Testis (tissue), 2 donors: ENCODE data around the gene FOXE1.

Source experiments
- POLR2A ChIP-seq: fragments of 450-650 bp; IDR thresholded peaks from one replicate; pipeline ENCODE4 v1.6.1; 2017; ENCODE audit warnings: antibody characterized with exemption, mild to moderate bottlenecking, moderate library complexity
- TF ChIP-seq, protein P1 (sequence below), 3 experiments: fragments of 450-650 bp in 2 of 3; fragments of 200-600 bp in 1 of 3; sonication (generic) in 1 of 3; IDR thresholded peaks; one replicate each; pipeline ENCODE4 v1.5.1; 2016 to 2019; ENCODE audit warnings: antibody characterized with exemption in 3 of 3, mild to moderate bottlenecking in 2 of 3, moderate library complexity in 1 of 3

DNA sequence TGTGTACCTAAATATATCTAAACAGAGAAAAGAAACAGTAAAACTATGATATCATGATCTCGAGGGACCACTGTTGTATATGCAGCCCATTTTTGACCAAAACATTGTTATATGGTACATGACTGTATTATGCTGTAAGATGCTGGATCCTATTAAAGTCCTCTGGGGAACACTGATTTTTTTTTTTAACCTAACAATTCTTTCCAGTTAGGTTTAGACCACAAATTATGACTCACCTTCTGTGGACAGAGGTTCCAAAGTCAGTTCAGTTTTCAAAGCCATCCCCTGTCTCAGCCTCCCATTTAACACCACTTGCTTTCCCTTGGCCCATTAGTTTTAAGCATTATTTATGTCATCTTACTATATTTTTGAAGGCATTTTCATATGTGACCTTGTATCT is 42.2 kb downstream of the FOXE1 start:
- TF ChIP-seq, protein P1, sequence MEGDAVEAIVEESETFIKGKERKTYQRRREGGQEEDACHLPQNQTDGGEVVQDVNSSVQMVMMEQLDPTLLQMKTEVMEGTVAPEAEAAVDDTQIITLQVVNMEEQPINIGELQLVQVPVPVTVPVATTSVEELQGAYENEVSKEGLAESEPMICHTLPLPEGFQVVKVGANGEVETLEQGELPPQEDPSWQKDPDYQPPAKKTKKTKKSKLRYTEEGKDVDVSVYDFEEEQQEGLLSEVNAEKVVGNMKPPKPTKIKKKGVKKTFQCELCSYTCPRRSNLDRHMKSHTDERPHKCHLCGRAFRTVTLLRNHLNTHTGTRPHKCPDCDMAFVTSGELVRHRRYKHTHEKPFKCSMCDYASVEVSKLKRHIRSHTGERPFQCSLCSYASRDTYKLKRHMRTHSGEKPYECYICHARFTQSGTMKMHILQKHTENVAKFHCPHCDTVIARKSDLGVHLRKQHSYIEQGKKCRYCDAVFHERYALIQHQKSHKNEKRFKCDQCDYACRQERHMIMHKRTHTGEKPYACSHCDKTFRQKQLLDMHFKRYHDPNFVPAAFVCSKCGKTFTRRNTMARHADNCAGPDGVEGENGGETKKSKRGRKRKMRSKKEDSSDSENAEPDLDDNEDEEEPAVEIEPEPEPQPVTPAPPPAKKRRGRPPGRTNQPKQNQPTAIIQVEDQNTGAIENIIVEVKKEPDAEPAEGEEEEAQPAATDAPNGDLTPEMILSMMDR (IDR thresholded peaks at IDR 0.05), result no peak
- TF ChIP-seq POLR2A, result no peak
